Endothelial cell of umbilical vein (primary cell): ENCODE data around the gene NAV3.

Experiments
- CTCF ChIP-seq, 2 donors: IDR thresholded peaks; 1 replicate in 1 of 2; 2 replicates in 1 of 2; pipeline ENCODE4 v1.5.1; 2011; ENCODE audit warnings: low read length in 2 of 2, mild to moderate bottlenecking in 2 of 2, moderate library complexity in 2 of 2, control low read depth in 1 of 2, inconsistent platforms in 1 of 2, low read depth in 1 of 2; ENCODE audit not compliant: insufficient read depth in 1 of 2; ENCODE audit errors: extremely low read depth in 1 of 2
- EZH2 ChIP-seq: IDR thresholded peaks from 2 replicates; pipeline ENCODE4 v1.6.1; 2012; ENCODE audit warnings: borderline replicate concordance, low read depth, mild to moderate bottlenecking, moderate library complexity, low read length, inconsistent platforms; ENCODE audit not compliant: severe bottlenecking
- FOS ChIP-seq: IDR thresholded peaks from 2 replicates; pipeline ENCODE4 v1.6.1; 2011; ENCODE audit warnings: mild to moderate bottlenecking, low read length, moderate library complexity, borderline replicate concordance; ENCODE audit not compliant: insufficient read depth
- GATA2 ChIP-seq: IDR thresholded peaks from 2 replicates; pipeline ENCODE4 v1.7.0; 2011; ENCODE audit warnings: low read depth, mild to moderate bottlenecking, moderate library complexity, mixed read lengths, low read length; ENCODE audit not compliant: insufficient read length, insufficient read depth
- JUN ChIP-seq: IDR thresholded peaks from 2 replicates; pipeline ENCODE4 v1.6.1; 2011; ENCODE audit warnings: borderline replicate concordance, low read depth; ENCODE audit not compliant: insufficient read length, insufficient read depth
- MAX ChIP-seq: IDR thresholded peaks from 2 replicates; pipeline ENCODE4 v1.6.1; 2011; ENCODE audit not compliant: insufficient read depth, insufficient read length
- MYC ChIP-seq: IDR thresholded peaks from one replicate; pipeline ENCODE4 v1.6.1; 2011; ENCODE audit warnings: mild to moderate bottlenecking, low read depth, low read length
- POLR2A ChIP-seq: IDR thresholded peaks from 2 replicates; pipeline ENCODE4 v1.6.1; 2012; ENCODE audit warnings: low read depth, mild to moderate bottlenecking, control low read depth, low read length
- POLR2AphosphoS5 ChIP-seq: IDR thresholded peaks from 2 replicates; pipeline ENCODE4 v1.6.1; 2012; ENCODE audit warnings: low read depth, mild to moderate bottlenecking, control low read depth, low read length, moderate library complexity; ENCODE audit not compliant: insufficient read depth

GRCh38 chr12:77993658-77994057 lies 163.0 kb downstream of the NAV3 start:
- no peak for TF ChIP-seq MAX
- no peak for TF ChIP-seq POLR2AphosphoS5
- TF ChIP-seq EZH2: no peak
- TF ChIP-seq CTCF (IDR thresholded peaks at IDR 0.05; ENCODE audit: extremely low read depth in 1 of 2, insufficient read depth in 1 of 2, low read depth in 1 of 2, low read length in 2 of 2): no peak
- no peak for TF ChIP-seq POLR2A
- no peak for TF ChIP-seq FOS
- no peak for TF ChIP-seq MYC
- TF ChIP-seq JUN: no peak
- no peak for TF ChIP-seq GATA2
